Measurements from ENCODE around the gene RAB27A. TPM values are rescaled to one million over a fixed set of nuclear protein-coding genes. Genes with fewer than 3 reads are reported as not detected.

Gene RAB27A
- total RNA-seq, 1 experiment from 2014 or later, result 8.7 TPM

DNA sequence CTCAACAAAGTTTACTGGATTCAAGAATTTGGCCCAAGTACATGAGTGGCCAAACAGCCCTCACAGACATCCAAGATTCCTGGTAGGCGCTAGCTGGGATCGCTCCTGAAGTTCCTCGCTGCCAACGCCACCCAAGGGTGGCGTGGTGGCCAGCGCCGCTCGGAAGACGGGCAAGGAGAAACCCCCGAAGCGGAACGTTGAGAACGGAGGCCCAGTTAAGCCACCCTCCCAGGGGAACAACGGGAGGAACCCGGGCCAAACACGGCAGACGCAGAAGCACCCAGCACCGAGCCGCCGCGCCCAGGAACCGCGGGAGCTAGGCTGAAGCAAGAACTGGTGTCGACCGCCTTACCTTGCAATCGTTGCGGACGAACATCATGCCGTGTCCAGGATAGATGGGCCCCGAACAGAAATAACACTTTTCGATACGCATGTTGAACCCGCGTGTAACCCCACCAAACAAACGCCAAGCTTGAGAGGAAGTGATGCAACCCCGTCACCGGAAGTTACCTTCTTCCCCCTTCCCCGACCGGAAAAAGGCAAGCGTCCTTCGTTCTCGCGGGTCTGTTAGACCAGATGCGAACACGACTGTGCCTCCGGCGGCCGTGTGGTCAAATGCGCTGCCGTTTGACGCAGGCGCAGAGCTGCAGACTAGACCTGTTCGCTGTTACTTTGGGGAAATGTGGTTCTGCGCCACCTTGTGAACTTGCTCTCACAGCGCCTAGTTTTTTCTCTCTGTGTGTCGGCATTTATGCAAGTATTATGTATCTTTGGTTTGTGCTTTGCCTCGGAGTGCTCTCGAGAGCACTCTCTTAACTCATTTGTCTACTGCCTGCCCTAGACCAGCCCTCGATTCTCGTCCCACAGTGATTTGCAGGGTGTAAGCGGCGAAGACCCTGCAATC, 92.9 kb downstream of the RAB27A start, which contains the start of gene RSL24D1:
RSL24D1 (minus strand) TSS at position 484 of the 904 bp plus-strand sequence; CDS start at position 433, 51 bp downstream.
- Histone ChIP-seq H3K4me3 (ENCODE audit: low read depth, low read length) (peak within 1 kb of the TSS; percentile 80), H3K36me3 (ENCODE audit: control insufficient read depth, insufficient read depth, low read length) (0 out of 2 replicates have a peak, but pooled peaks cover 1% of the 10 kb centered on the region), H3K9me3 (no peaks in the 10 kb centered on the region), H3K4me1 (peaks cover 7% of the 10 kb centered on the region; the same call in 1 of the 2 replicates), H3K27me3 (replicated peaks; ENCODE audit: control insufficient read depth, insufficient read depth, low read length) (no peaks in the 10 kb centered on the region)
- no peaks in the 10 kb centered on the region for H3K4me1 Mint-ChIP-seq (ENCODE audit: low read depth, unreplicated experiment)
- TSS peak; percentile 62 for BruUV-seq (replicated peaks)
- H3K27me3 Mint-ChIP-seq (ENCODE audit: insufficient read depth, unreplicated experiment), result no peaks in the 10 kb centered on the region
- ChIA-PET CTCF (interaction anchor here (1.1 to 1.4 kb wide), 2 partner anchors 24 to 28 kb away, joined by 3 read pairs; no protein-coding TSS in a partner anchor), POLR2A (no interaction called here)
- TF ChIP-seq, protein P1, sequence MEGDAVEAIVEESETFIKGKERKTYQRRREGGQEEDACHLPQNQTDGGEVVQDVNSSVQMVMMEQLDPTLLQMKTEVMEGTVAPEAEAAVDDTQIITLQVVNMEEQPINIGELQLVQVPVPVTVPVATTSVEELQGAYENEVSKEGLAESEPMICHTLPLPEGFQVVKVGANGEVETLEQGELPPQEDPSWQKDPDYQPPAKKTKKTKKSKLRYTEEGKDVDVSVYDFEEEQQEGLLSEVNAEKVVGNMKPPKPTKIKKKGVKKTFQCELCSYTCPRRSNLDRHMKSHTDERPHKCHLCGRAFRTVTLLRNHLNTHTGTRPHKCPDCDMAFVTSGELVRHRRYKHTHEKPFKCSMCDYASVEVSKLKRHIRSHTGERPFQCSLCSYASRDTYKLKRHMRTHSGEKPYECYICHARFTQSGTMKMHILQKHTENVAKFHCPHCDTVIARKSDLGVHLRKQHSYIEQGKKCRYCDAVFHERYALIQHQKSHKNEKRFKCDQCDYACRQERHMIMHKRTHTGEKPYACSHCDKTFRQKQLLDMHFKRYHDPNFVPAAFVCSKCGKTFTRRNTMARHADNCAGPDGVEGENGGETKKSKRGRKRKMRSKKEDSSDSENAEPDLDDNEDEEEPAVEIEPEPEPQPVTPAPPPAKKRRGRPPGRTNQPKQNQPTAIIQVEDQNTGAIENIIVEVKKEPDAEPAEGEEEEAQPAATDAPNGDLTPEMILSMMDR (IDR thresholded peaks at IDR 0.05; ENCODE audit: insufficient read depth in 1 of 2, low read depth in 1 of 2, low read length in 1 of 2, severe bottlenecking in 1 of 2, unreplicated experiment in 1 of 2), result peak in 1 of 2 experiments; percentile 37
- intact Hi-C loops (cut with micrococcal nuclease; ENCODE audit: unreplicated experiment), result loop anchor here (1.0 kb wide), 1 partner anchor 94 kb away; no protein-coding TSS in a partner anchor
- H3K27ac Mint-ChIP-seq (ENCODE audit: unreplicated experiment), result no peak within 1 kb of the TSS
- DNase-seq, result peak; percentile 94 to 97
- peaks cover 28% of the 10 kb centered on the region for H3K36me3 Mint-ChIP-seq (ENCODE audit: insufficient read depth, unreplicated experiment)
- peaks cover 16% of the 10 kb centered on the region for H3K9me3 Mint-ChIP-seq (ENCODE audit: unreplicated experiment)
- no peak within 1 kb of the TSS for H3K4me3 Mint-ChIP-seq (ENCODE audit: unreplicated experiment)

DNA sequence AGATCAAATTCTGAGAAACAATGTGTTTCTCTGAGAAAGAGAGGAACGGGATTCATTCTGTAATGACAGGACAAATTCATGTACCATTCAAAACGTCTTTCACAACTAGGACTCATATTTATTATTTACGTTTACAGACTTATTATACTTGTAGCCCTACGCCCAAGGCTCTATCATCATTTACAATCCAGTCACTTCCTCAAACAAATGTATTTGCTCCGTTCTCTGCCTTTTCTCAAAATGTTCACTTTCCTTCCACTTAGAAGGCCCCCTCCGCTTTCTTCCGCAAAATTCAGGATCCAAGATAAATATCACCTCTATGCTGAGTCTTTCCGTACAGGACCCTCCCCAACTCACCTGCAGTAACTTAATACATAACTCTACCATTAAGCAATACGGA, 93.6 kb downstream of the RAB27A start:
- Histone ChIP-seq H3K27me3 (replicated peaks; ENCODE audit: control insufficient read depth, insufficient read depth, low read length) (no peaks in the 10 kb centered on the region), H3K4me1 (peaks cover 7% of the 10 kb centered on the region; the same call in 1 of the 2 replicates), H3K9me3 (no peaks in the 10 kb centered on the region), H3K36me3 (ENCODE audit: control insufficient read depth, insufficient read depth, low read length) (0 out of 2 replicates have a peak, but pooled peaks cover 1% of the 10 kb centered on the region), H3K4me3 (ENCODE audit: low read depth, low read length) (peak overlapping the region; percentile 80)
- Mint-ChIP-seq H3K4me3 (ENCODE audit: unreplicated experiment) (no peak overlapping the region), H3K36me3 (ENCODE audit: insufficient read depth, unreplicated experiment) (peaks cover 35% of the 10 kb centered on the region), H3K27me3 (ENCODE audit: insufficient read depth, unreplicated experiment) (no peaks in the 10 kb centered on the region), H3K9me3 (ENCODE audit: unreplicated experiment) (peaks cover 16% of the 10 kb centered on the region), H3K27ac (ENCODE audit: unreplicated experiment) (no peak overlapping the region), H3K4me1 (ENCODE audit: low read depth, unreplicated experiment) (no peaks in the 10 kb centered on the region)
- no peak for DNase-seq
- no TSS peak for BruUV-seq (replicated peaks)
- TF ChIP-seq, protein P1 (IDR thresholded peaks at IDR 0.05; ENCODE audit: insufficient read depth in 1 of 2, low read depth in 1 of 2, low read length in 1 of 2, severe bottlenecking in 1 of 2, unreplicated experiment in 1 of 2), result no peak
- intact Hi-C loops (cut with micrococcal nuclease; ENCODE audit: unreplicated experiment), result no loop called here
- POLR2A ChIA-PET, result no interaction called here
- CTCF ChIA-PET, result no interaction called here

DNA sequence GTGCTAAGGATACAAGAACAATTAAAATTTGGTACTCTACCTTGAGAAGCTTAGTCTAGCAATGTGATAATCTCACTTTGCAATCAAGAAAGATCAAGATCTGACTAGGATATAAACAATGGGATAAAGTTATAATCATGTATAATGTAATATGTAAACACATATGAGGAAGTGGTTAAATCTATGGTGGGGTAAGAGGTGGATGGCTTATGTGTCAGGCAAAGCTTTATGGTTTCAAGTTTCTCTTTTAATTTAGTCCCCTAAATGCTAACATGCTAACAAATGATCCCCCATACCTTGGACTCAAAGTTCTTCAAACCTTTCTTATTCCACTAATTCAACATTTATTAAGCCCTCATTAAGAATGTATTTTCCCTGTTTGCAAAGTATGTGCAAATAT, 95.4 kb downstream of the RAB27A start:
- DNase-seq, result no peak
- POLR2A ChIA-PET, result no interaction called here
- TF ChIP-seq, protein P1 (IDR thresholded peaks at IDR 0.05; ENCODE audit: insufficient read depth in 1 of 2, low read depth in 1 of 2, low read length in 1 of 2, severe bottlenecking in 1 of 2, unreplicated experiment in 1 of 2), result no peak
- Mint-ChIP-seq H3K4me1 (ENCODE audit: low read depth, unreplicated experiment) (no peaks in the 10 kb centered on the region), H3K27me3 (ENCODE audit: insufficient read depth, unreplicated experiment) (no peaks in the 10 kb centered on the region), H3K36me3 (ENCODE audit: insufficient read depth, unreplicated experiment) (peaks cover 44% of the 10 kb centered on the region), H3K27ac (ENCODE audit: unreplicated experiment) (no peak overlapping the region), H3K9me3 (ENCODE audit: unreplicated experiment) (peaks cover 8% of the 10 kb centered on the region), H3K4me3 (ENCODE audit: unreplicated experiment) (no peak overlapping the region)
- H3K9me3 ChIP-seq, result no peaks in the 10 kb centered on the region
- CTCF ChIA-PET, result no interaction called here
- 0 out of 2 replicates have a peak, but pooled peaks cover 1% of the 10 kb centered on the region for H3K36me3 ChIP-seq (ENCODE audit: control insufficient read depth, insufficient read depth, low read length)
- H3K4me3 ChIP-seq (ENCODE audit: low read depth, low read length), result no peak overlapping the region
- intact Hi-C loops (cut with micrococcal nuclease; ENCODE audit: unreplicated experiment), result no loop called here
- no TSS peak for BruUV-seq (replicated peaks)
- H3K4me1 ChIP-seq, result peaks cover 7% of the 10 kb centered on the region; the same call in 1 of the 2 replicates
- H3K27me3 ChIP-seq (replicated peaks; ENCODE audit: control insufficient read depth, insufficient read depth, low read length), result no peaks in the 10 kb centered on the region
